HepG2 (cell line): Measurements from ENCODE around the gene BARX2.

Experiments used
- PHF8 ChIP-seq: sonication (generic); formaldehyde crosslinking; IDR thresholded peaks from 2 replicates; pipeline ENCODE4 v1.5.0; 2020; ENCODE audit warnings: missing genetic modification reagents
- TCF7L2 ChIP-seq: IDR thresholded peaks from 2 replicates; pipeline ENCODE4 v1.6.1; 2011; ENCODE audit warnings: mild to moderate bottlenecking, low read depth, low read length, moderate library complexity
- TF ChIP-seq, protein P1 (sequence below): sonication (generic); formaldehyde crosslinking; IDR thresholded peaks from 2 replicates; pipeline ENCODE4 v1.4.0; 2020; ENCODE audit warnings: missing genetic modification reagents

GRCh38 chr11:129385801-129386200 lies 10.2 kb downstream of the BARX2 start:
- TF ChIP-seq TCF7L2 (no peak), PHF8 (CRISPR knock-in tag) (no peak)
- TF ChIP-seq, protein P1, sequence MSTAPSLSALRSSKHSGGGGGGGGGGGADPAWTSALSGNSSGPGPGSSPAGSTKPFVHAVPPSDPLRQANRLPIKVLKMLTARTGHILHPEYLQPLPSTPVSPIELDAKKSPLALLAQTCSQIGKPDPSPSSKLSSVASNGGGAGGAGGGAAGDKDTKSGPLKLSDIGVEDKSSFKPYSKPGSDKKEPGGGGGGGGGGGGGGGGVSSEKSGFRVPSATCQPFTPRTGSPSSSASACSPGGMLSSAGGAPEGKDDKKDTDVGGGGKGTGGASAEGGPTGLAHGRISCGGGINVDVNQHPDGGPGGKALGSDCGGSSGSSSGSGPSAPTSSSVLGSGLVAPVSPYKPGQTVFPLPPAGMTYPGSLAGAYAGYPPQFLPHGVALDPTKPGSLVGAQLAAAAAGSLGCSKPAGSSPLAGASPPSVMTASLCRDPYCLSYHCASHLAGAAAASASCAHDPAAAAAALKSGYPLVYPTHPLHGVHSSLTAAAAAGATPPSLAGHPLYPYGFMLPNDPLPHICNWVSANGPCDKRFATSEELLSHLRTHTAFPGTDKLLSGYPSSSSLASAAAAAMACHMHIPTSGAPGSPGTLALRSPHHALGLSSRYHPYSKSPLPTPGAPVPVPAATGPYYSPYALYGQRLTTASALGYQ (CRISPR knock-in tag), result no peak
